ENCODE measurements around the gene ANTXR1.

ANTXR1 gene

DNA sequence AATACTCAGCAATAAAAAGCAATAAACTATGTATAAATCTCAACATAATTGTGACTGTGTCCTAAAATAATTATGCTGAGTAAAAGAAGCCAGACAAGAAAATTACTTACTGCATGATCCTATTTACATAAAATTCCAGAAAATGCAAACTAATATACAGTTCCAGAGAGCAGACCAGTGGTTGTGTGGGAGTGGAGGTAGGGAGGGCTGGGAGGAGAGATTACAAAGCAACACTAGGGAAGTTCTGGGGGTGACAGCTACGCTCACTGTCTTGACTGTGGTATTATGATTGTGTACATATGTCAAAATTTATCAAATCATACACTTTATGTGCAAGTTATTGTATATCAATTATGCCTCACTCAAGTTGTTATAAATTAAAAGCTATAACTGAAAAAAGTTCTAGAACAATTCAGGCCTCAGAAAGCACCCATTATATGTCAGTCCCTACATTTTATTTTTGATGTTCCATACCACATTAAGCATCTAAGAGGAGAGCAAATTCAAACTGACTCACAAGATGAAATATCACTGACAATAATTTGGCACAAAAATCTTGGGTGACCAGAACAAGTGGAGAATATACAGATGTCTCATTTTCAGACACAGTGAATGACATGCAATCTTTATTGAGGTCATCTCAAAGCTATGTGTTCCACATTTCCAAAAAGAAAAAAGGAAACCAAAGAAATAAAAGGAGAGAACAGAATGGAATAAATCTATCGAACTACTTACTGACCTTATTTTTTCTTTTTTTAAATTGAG is 85.1 kb downstream of the ANTXR1 start:
- DNase-seq (ENCODE audit: low spot score): no peak

DNA sequence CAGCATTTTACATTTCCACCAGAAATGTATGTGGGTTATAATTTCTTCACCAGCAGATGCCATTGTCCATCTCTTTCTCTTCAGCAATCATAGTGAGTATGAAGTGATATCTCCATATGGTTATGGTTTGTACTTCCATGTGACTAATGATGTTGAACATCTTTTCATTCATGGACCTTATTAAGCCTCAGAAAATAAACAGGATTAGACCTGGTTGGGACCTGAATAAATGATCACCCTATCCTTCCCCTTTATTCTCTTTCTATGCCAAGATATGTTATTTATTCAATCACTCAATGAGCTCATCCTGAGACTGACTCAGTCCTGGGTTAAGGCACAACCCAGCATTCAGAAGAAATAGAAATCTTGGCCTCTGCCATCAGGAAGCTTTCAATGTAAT is 86.6 kb downstream of the ANTXR1 start:
- no peak for DNase-seq (ENCODE audit: low spot score)

GRCh38 chr2:69100220-69100723 is 87.3 kb downstream of the ANTXR1 start:
- no peak for DNase-seq (ENCODE audit: low spot score)

DNA sequence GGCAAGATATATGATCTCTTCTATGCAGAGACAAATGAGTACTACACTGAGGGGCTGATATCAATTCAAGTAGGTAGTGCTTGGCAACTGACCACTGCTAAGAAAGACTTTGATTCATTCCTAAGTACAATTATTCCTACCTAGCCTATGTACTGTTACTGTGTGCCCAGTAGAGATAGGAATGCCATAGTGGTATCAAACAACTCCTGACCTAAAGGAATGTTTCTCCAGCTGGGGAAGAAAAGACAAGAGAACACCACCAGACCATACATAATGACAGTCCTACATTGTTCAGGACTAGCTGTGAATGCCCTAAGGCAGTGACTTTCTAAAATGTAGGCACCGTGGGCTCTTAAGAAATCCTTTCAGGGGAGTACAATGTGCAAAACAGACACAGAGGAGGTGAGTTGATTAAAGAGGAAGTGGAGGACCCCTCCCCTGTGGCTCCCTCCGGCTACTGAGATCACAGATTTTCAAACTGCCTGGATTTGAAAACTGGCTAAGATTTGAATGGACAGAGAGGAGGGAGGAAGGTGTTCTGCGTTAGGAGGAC is 89.1 kb downstream of the ANTXR1 start:
- DNase-seq (ENCODE audit: low spot score): no peak

GRCh38 chr2:69103419-69103818 is 90.4 kb downstream of the ANTXR1 start:
- DNase-seq (ENCODE audit: low spot score): no peak

DNA sequence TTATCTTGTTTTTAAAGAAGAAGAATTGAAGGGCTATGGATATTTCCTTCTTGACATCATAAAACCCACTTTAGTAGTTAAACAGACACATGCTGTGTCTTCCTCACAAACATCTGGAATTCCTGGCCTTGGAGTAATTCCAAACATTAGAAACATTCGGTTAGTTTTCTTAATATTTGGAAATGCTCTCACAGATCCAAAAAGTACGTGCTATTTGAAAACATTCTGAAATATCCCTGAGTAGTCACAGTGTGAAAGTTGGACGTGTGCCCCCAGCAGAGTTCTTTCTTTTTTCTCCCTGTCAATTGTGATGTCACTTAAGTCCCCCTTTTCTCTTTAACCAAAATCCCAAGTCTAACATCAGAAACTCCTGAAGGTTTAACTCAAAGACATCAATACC is 91.3 kb downstream of the ANTXR1 start:
- no peak for DNase-seq (ENCODE audit: low spot score)

GRCh38 chr2:69109255-69109654 is 96.3 kb downstream of the ANTXR1 start:
- no peak for DNase-seq (ENCODE audit: low spot score)

DNA sequence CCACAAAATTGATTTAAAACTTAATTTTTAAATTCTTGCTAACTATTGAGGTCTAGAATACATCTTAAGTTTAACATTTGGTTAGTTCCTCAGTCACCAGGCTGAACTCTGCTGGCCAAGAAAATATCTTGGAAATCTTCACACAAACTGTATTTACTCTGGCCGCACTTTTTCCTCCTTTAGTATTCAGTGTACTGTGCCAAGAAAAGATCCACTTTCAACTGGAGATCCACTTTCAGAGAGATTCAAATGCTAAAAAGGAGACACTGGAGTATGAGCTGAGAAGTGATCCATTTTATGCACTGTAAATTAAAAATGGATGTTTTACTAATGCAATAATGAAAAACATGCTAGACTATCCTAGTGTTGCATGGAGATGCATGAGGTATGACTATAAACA is 98.1 kb downstream of the ANTXR1 start:
- no peak for DNase-seq (ENCODE audit: low spot score)

DNA sequence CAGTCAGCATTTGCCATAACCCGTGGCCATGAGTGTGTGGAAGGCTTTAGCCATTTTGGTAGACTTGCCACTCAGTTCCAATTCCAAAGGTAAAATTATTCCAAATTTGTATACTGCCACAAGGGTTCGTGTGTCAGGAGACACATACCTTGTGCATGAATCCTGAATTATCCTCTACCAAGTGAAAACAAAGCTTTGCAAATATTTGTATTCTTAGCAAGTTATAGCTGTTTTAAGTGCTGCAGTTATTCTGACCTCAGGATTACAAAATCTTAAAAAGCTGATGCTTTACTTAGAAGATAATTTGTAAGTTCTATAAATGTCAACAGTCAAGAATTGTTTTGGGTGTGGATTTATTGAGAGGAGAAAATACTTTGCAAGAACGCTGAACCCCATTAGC is 100.6 kb downstream of the ANTXR1 start:
- DNase-seq (ENCODE audit: low spot score): no peak

- DNase-seq (ENCODE audit: low spot score): no peak
These were observed 101.6 kb downstream of the ANTXR1 start for GRCh38 chr2:69114534-69114933.

- no peak for DNase-seq (ENCODE audit: low spot score)
These were observed 103.5 kb downstream of the ANTXR1 start for GRCh38 chr2:69116438-69116837.

DNA sequence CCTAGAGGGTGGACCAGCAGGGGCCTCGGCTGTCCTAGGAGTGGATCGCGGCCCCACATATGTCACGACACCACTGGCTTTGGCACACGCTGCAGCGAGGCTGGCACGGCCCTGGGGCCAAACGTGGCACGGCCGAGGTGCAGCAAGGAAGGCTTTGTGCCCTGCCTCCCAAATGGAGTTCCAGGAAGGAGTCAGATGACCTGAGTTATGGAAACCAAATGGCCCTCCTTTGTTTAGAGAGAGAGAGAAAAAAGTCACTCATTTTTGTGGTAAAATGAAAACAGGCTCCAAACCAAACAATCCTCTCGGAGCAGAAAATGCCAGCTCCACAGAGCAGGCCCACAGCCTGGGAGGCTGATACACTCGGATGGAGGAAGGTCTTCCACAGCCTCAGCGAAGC is 105.6 kb downstream of the ANTXR1 start:
- no peak for DNase-seq (ENCODE audit: low spot score)

DNA sequence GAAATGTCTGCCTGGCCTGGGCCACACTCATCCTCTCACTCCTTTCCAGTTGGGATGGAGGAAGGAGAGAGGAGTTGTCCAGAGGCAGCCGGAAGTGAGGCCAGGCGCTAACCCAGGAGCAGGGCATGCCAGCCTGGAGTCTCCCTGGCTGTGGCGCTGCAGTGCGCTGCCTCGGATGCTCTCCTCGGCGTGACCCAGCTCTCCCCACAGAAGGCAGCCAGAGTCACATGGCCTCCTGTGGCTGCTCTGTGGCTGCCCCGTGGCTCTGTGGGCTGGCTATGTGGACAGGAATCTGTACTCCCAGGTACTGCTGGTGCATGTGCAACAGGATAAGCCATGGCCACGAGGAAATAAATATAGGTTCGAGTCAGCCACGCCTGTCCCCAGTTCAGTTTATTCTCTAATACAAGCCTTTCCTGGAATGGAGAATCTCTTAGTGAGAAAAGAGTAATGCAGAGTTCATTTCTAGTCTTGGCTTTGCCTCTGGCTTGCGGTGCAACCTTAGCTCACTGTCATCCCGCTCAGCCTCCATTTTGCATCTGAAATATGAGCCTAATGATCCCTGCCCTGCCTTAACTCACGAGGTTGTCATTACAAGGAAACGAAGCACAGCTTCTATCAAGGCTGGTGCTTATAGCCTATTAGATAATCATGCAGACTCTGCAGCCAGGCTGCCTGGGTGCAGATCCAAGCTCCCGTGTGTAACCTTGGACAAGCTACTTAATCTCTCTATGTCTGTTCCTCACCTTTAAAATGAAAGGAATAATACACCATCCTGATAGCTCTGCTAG is 106.3 kb downstream of the ANTXR1 start:
- no peak for DNase-seq (ENCODE audit: low spot score)

GRCh38 chr2:69122271-69122670 is 109.3 kb downstream of the ANTXR1 start:
- no peak for DNase-seq (ENCODE audit: low spot score)

- DNase-seq (ENCODE audit: low spot score): no peak
These were observed 110.2 kb downstream of the ANTXR1 start for GRCh38 chr2:69123182-69123581.

- DNase-seq (ENCODE audit: low spot score): no peak
These were observed 111.4 kb downstream of the ANTXR1 start for GRCh38 chr2:69124343-69124742.

DNA sequence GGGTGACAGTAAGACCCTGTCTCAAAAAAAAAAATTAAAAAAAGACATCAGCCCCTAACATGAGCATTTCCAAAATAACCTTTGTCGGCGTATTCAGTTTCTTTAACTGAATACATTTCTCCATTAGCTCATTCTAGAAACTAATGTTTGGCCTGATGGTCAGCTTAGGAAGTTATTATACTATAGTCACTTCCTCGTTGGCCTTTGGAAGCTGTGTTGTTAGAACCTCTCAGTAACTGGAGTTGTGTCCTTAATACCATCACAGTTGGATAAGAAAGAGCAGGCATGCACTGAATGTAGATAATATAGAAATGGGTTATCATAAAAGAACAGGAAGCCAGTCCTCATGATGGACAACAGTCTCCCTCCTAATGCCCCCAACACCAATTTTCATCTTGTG is 112.8 kb downstream of the ANTXR1 start:
- no peak for DNase-seq (ENCODE audit: low spot score)

DNA sequence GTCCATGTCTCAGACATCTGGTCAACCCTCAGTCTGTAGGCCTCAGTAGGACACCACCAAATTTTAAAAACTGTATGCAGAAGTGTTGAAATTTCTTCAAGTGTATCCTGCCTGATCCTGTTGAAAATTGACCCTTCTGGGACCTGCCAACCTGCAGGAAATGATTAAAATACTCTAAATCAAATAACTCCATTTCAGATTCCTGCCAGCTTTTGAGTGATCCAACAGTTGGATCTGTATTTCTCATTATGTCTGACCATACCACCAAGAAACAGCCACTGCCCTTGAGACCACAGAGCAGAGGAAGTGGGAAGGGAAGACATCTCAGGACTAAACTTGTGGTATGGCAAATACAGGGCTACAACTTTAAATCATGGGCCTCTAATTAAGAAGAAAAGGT is 113.4 kb downstream of the ANTXR1 start:
- DNase-seq (ENCODE audit: low spot score): no peak

DNA sequence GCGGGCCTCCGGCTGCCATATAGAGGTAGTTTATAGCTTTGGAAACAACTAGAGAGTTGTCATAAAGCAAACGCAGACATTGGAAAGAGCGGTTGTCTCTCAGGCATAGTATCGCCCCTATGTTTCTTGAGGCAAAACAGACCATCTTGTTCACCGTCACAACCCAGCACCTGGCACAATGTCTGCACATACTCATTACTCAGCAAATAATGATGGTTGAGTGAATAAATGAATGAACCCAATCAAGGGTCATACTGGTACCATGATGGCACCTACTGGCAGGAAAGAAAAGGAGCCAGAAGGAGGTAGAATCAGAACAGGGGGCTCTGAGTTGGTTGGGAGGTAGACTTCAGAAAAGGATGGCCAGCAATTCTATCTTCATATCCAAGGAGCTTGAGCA is 118.5 kb downstream of the ANTXR1 start:
- DNase-seq (ENCODE audit: low spot score): no peak

- no peak for DNase-seq (ENCODE audit: low spot score)
These were observed 119.2 kb downstream of the ANTXR1 start for GRCh38 chr2:69131983-69132675.

DNA sequence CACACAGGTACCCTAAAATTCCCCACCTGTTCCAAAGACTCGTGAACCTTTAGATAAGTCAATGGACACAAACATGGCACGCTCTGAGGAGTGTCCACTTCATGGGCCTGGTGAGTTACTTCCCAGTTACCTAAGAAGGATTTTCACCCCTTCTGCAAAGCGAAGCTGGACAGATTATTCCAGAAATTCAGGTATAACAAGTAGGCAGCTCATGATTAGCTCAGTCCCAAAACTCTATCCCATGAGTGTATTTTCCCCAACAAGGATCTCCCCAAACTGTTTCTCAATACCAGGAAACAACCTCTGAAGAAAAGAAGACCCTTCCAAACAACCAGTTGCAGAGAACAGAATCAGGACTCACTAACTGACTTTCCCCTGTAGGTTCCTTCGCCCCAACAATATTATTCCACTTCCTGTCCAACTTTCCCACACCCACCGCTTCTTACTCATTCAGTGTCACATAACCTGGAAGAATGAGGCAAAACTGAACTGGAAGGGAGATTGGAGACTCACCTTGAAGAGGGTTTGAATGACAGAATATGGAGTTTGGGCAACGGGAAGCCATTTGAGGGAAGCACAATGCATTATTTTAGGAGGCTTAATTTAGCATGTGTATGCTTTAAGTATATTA is 120.1 kb downstream of the ANTXR1 start:
- no peak for DNase-seq (ENCODE audit: low spot score)

- no peak for DNase-seq (ENCODE audit: low spot score)
These were observed 120.9 kb downstream of the ANTXR1 start for GRCh38 chr2:69133898-69134297.
